H1 (cell line): ENCODE results near the gene RTF2.

ENCODE experiments used
- BRCA1 ChIP-seq: IDR thresholded peaks from 2 replicates; pipeline ENCODE4 v1.6.1; 2012; ENCODE audit warnings: low read depth, low read length, improper control_type of control experiment
- CHD2 ChIP-seq: IDR thresholded peaks from 2 replicates; pipeline ENCODE4 v1.6.1; 2012; ENCODE audit warnings: low read length, improper control_type of control experiment
- FOSL1 ChIP-seq: IDR thresholded peaks from 2 replicates; pipeline ENCODE4 v1.6.1; 2011; ENCODE audit warnings: mild to moderate bottlenecking, low read depth, low read length, moderate library complexity; ENCODE audit not compliant: insufficient read depth
- GABPA ChIP-seq: IDR thresholded peaks from 2 replicates; pipeline ENCODE4 v1.6.1; 2011; ENCODE audit warnings: mild to moderate bottlenecking, low read length, moderate library complexity, borderline replicate concordance; ENCODE audit not compliant: insufficient read depth
- POLR2A ChIP-seq, 2 experiments: IDR thresholded peaks; 1 replicate in 1 of 2; 2 replicates in 1 of 2; pipeline ENCODE4 v1.6.1; 2011; ENCODE audit warnings: low read depth in 2 of 2, low read length in 2 of 2, mild to moderate bottlenecking in 2 of 2; ENCODE audit errors: control extremely low read depth in 1 of 2
- POLR2AphosphoS5 ChIP-seq: IDR thresholded peaks from 2 replicates; pipeline ENCODE4 v1.6.1; 2011; ENCODE audit warnings: low read depth, low read length
- RFX5 ChIP-seq: IDR thresholded peaks from 2 replicates; pipeline ENCODE4 v1.6.1; 2011; ENCODE audit warnings: low read depth, low read length, improper control_type of control experiment, borderline replicate concordance
- SIRT6 ChIP-seq: IDR thresholded peaks from one replicate; pipeline ENCODE4 v1.7.1; 2012; ENCODE audit warnings: low read length, inconsistent platforms
- SP1 ChIP-seq: IDR thresholded peaks from 2 replicates; pipeline ENCODE4 v1.6.1; 2011; ENCODE audit warnings: low read depth, low read length
- SRF ChIP-seq: IDR thresholded peaks from 2 replicates; pipeline ENCODE4 v1.6.1; 2011; ENCODE audit warnings: mild to moderate bottlenecking, low read depth, low read length, moderate library complexity
- TF ChIP-seq, protein P1 (sequence below), 3 experiments: IDR thresholded peaks; 1 replicate in 2 of 3; 2 replicates in 1 of 3; pipeline versions ENCODE4 v1.5.1 to v1.6.1; 2011; ENCODE audit warnings: low read length in 3 of 3, mild to moderate bottlenecking in 3 of 3, inconsistent platforms in 2 of 3, low read depth in 1 of 3, moderate library complexity in 1 of 3; ENCODE audit not compliant: insufficient read depth in 1 of 3; ENCODE audit errors: control extremely low read depth in 1 of 3
- TF ChIP-seq, protein P2 (sequence below): IDR thresholded peaks from 2 replicates; pipeline ENCODE4 v1.6.1; 2012; ENCODE audit warnings: inconsistent platforms
- TF ChIP-seq, protein P3 (sequence below): IDR thresholded peaks from 2 replicates; pipeline ENCODE4 v1.6.1; 2011; ENCODE audit warnings: low read length, improper control_type of control experiment

DNA sequence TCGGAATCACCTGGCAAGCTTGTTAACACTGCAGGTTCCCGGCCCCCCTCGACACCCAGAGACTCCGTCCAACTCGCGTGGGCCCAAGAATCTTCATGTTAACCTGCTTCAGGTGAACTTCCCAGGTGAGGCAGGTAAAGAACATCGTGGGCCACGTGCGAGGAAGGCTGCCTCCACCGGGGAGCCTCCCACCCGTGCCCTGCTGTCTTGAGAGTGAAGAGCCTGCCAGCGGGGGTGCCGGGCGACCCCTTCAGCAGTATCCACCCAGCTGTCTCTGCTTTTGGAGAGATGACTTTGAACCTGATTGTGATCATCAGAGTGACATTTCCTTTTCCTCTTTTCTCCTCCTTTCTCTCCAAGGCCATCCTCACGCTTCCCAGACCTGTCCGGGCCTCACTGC is 22.9 kb upstream of the RTF2 start:
- TF ChIP-seq, protein P1, sequence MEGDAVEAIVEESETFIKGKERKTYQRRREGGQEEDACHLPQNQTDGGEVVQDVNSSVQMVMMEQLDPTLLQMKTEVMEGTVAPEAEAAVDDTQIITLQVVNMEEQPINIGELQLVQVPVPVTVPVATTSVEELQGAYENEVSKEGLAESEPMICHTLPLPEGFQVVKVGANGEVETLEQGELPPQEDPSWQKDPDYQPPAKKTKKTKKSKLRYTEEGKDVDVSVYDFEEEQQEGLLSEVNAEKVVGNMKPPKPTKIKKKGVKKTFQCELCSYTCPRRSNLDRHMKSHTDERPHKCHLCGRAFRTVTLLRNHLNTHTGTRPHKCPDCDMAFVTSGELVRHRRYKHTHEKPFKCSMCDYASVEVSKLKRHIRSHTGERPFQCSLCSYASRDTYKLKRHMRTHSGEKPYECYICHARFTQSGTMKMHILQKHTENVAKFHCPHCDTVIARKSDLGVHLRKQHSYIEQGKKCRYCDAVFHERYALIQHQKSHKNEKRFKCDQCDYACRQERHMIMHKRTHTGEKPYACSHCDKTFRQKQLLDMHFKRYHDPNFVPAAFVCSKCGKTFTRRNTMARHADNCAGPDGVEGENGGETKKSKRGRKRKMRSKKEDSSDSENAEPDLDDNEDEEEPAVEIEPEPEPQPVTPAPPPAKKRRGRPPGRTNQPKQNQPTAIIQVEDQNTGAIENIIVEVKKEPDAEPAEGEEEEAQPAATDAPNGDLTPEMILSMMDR (IDR thresholded peaks at IDR 0.05; ENCODE audit: control extremely low read depth in 1 of 3, insufficient read depth in 1 of 3, low read depth in 1 of 3, low read length in 3 of 3), result no peak
- TF ChIP-seq POLR2A (IDR thresholded peaks at IDR 0.05; ENCODE audit: control extremely low read depth in 1 of 2, low read depth in 2 of 2, low read length in 2 of 2), result no peak
- no peak for TF ChIP-seq FOSL1
- no peak for TF ChIP-seq CHD2
- TF ChIP-seq, protein P2, sequence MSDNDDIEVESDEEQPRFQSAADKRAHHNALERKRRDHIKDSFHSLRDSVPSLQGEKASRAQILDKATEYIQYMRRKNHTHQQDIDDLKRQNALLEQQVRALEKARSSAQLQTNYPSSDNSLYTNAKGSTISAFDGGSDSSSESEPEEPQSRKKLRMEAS, result no peak
- no peak for TF ChIP-seq RFX5
- TF ChIP-seq POLR2AphosphoS5, result no peak
- TF ChIP-seq SRF, result no peak
- TF ChIP-seq BRCA1, result no peak
- no peak for TF ChIP-seq GABPA
- TF ChIP-seq, protein P3, sequence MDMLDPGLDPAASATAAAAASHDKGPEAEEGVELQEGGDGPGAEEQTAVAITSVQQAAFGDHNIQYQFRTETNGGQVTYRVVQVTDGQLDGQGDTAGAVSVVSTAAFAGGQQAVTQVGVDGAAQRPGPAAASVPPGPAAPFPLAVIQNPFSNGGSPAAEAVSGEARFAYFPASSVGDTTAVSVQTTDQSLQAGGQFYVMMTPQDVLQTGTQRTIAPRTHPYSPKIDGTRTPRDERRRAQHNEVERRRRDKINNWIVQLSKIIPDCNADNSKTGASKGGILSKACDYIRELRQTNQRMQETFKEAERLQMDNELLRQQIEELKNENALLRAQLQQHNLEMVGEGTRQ, result no peak
- no peak for TF ChIP-seq SP1
- TF ChIP-seq SIRT6, result no peak
